Measurements from ENCODE around the gene METTL25. TPM values are rescaled to one million over a fixed set of nuclear protein-coding genes. Genes with fewer than 3 reads are reported as not detected.

METTL25 gene
- total and polyA plus RNA-seq, 7 experiments from 2014 or later = 8.6 to 27.5 (median 15.2) TPM

GRCh38 chr12:82414044-82414443, 55.7 kb downstream of the METTL25 start:
- no peaks in the 10 kb centered on the region for H3K4me1 Mint-ChIP-seq
- no peaks in the 10 kb centered on the region for H3K27me3 Mint-ChIP-seq
- Histone ChIP-seq H3K27me3 (ENCODE audit: control insufficient read depth in 2 of 2, insufficient read depth in 2 of 2, low read length in 2 of 2) (no peaks in the 10 kb centered on the region), H3K36me3 (ENCODE audit: control insufficient read depth in 2 of 3, insufficient read depth in 3 of 3, low read length in 3 of 3) (no peaks in the 10 kb centered on the region), H3K4me3 (ENCODE audit: low read length) (no peak overlapping the region), H3K9me3 (ENCODE audit: control insufficient read depth in 2 of 3, low read length in 3 of 3) (no peaks in the 10 kb centered on the region), H3K4me1 (ENCODE audit: control insufficient read depth in 2 of 2, insufficient read depth in 2 of 2, low read length in 2 of 2) (no peaks in the 10 kb centered on the region), H3K27ac (ENCODE audit: low read depth, low read length) (no peak overlapping the region)
- no peak overlapping the region for H3K4me3 Mint-ChIP-seq
- ATAC-seq = no peak
- DNase-seq = no peak
- H3K27ac Mint-ChIP-seq = no peak overlapping the region
- intact Hi-C loops (cut with micrococcal nuclease) = no loop called here
- ChIA-PET CTCF (no interaction called here), POLR2A (no interaction called here)
- peaks cover 0 to 55% (median 30%) of the 10 kb centered on the region in 5 donors for H3K36me3 Mint-ChIP-seq
- H3K9me3 Mint-ChIP-seq = peaks cover 0 to 6% (median 0%) of the 10 kb centered on the region in 11 donors

DNA sequence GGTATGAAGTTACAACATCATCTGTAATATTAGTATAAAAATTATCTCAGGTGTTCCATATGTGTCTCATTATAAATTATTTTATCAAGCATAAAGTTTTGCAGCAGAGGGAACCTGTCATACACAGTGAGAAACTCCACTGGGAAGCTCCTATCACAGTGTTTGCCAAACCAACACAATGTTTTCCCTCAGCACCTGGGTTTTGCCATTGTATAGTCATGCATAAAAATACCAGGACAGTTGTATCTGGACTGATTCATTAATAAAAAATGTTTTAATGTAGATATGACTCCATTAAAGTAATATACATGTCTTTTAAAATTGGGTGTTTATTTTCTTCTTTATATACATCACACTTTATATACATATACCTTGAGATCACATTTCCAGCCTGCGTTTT, 56.6 kb downstream of the METTL25 start:
- Histone ChIP-seq H3K27me3 (ENCODE audit: control insufficient read depth in 2 of 2, insufficient read depth in 2 of 2, low read length in 2 of 2) (no peaks in the 10 kb centered on the region), H3K27ac (ENCODE audit: low read depth, low read length) (no peak overlapping the region), H3K4me3 (ENCODE audit: low read length) (no peak overlapping the region), H3K9me3 (ENCODE audit: control insufficient read depth in 2 of 3, low read length in 3 of 3) (no peaks in the 10 kb centered on the region), H3K4me1 (ENCODE audit: control insufficient read depth in 2 of 2, insufficient read depth in 2 of 2, low read length in 2 of 2) (no peaks in the 10 kb centered on the region), H3K36me3 (ENCODE audit: control insufficient read depth in 2 of 3, insufficient read depth in 3 of 3, low read length in 3 of 3) (no peaks in the 10 kb centered on the region)
- DNase-seq (no peak), ATAC-seq (no peak)
- intact Hi-C loops (cut with micrococcal nuclease) = no loop called here
- POLR2A ChIA-PET = no interaction called here
- Mint-ChIP-seq H3K36me3 (peaks cover 0 to 58% (median 34%) of the 10 kb centered on the region in 5 donors), H3K4me1 (no peaks in the 10 kb centered on the region), H3K27ac (no peak overlapping the region), H3K4me3 (no peak overlapping the region), H3K27me3 (no peaks in the 10 kb centered on the region), H3K9me3 (peaks cover 0 to 15% (median 0%) of the 10 kb centered on the region in 11 donors)
- CTCF ChIA-PET = no interaction called here

DNA sequence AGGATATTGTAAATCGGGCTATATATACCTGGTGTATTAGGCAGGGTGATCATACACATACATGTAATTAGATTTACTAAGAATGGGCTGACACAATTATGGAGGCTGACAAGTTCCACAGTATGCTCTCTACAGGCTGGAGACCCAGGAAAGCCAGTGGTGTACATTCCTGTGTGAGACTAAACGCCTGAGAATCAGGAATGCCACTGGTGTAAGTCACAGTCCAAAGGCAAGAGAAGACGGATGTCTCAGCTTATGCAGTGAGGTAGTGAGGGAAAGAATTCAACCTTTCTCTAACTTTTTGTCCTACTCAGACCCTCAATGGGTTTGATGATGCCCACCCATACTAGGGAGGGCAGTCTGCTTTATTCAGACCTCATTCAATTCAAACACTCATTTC, 57.1 kb downstream of the METTL25 start:
- Histone ChIP-seq H3K4me3 (ENCODE audit: low read length) (no peak overlapping the region), H3K27me3 (ENCODE audit: control insufficient read depth in 2 of 2, insufficient read depth in 2 of 2, low read length in 2 of 2) (no peaks in the 10 kb centered on the region), H3K36me3 (ENCODE audit: control insufficient read depth in 2 of 3, insufficient read depth in 3 of 3, low read length in 3 of 3) (no peaks in the 10 kb centered on the region), H3K9me3 (ENCODE audit: control insufficient read depth in 2 of 3, low read length in 3 of 3) (no peaks in the 10 kb centered on the region), H3K4me1 (ENCODE audit: control insufficient read depth in 2 of 2, insufficient read depth in 2 of 2, low read length in 2 of 2) (no peaks in the 10 kb centered on the region), H3K27ac (ENCODE audit: low read depth, low read length) (no peak overlapping the region)
- Mint-ChIP-seq H3K4me3 (no peak overlapping the region), H3K27ac (no peak overlapping the region), H3K4me1 (no peaks in the 10 kb centered on the region), H3K27me3 (no peaks in the 10 kb centered on the region), H3K36me3 (peaks cover 0 to 61% (median 38%) of the 10 kb centered on the region in 5 donors), H3K9me3 (peaks cover 0 to 19% (median 0%) of the 10 kb centered on the region in 11 donors)
- ChIA-PET POLR2A (no interaction called here), CTCF (no interaction called here)
- DNase-seq (no peak), ATAC-seq (no peak)
- intact Hi-C loops (cut with micrococcal nuclease) = no loop called here

GRCh38 chr12:82425241-82425640, 66.9 kb downstream of the METTL25 start:
- ChIA-PET POLR2A (no interaction called here), CTCF (no interaction called here)
- Histone ChIP-seq H3K9me3 (ENCODE audit: control insufficient read depth in 2 of 3, low read length in 3 of 3) (no peaks in the 10 kb centered on the region), H3K4me1 (ENCODE audit: control insufficient read depth in 2 of 2, insufficient read depth in 2 of 2, low read length in 2 of 2) (no peaks in the 10 kb centered on the region), H3K4me3 (ENCODE audit: low read length) (no peak overlapping the region), H3K27ac (ENCODE audit: low read depth, low read length) (no peak overlapping the region), H3K36me3 (ENCODE audit: control insufficient read depth in 2 of 3, insufficient read depth in 3 of 3, low read length in 3 of 3) (no peaks in the 10 kb centered on the region), H3K27me3 (ENCODE audit: control insufficient read depth in 2 of 2, insufficient read depth in 2 of 2, low read length in 2 of 2) (no peaks in the 10 kb centered on the region)
- Mint-ChIP-seq H3K9me3 (peaks cover 0 to 6% (median 2%) of the 10 kb centered on the region in 11 donors), H3K27me3 (no peaks in the 10 kb centered on the region), H3K4me1 (peaks cover 0 to 20% (median 11%) of the 10 kb centered on the region in 7 donors), H3K36me3 (peaks cover 0 to 11% (median 5%) of the 10 kb centered on the region in 5 donors), H3K4me3 (no peak overlapping the region), H3K27ac (no peak overlapping the region)
- DNase-seq (no peak), ATAC-seq (no peak)
- intact Hi-C loops (cut with micrococcal nuclease) = no loop called here

DNA sequence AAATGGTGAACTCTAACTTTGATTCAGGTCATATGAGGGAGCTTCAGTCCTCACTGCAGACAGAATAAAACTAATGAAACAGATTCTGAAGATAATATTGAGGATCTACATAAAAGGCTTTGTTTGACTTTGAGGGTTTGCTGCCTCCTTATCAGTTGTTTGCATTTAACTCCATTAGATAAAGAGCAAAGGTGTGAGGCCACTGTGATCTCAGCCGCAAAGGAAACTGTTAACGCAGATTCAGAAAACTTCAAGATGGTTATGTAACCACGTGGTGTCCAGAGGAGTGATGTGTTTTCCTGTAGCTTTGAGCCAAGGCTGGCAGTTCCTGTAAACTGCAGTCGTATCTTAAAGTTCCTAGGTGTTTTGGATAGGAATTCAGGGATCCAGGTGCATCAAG, 67.8 kb downstream of the METTL25 start:
- no peaks in the 10 kb centered on the region for H3K27me3 Mint-ChIP-seq
- peaks cover 0 to 6% (median 0%) of the 10 kb centered on the region in 5 donors for H3K36me3 Mint-ChIP-seq
- no peaks in the 10 kb centered on the region for H3K27me3 ChIP-seq (ENCODE audit: control insufficient read depth in 2 of 2, insufficient read depth in 2 of 2, low read length in 2 of 2)
- H3K9me3 ChIP-seq (ENCODE audit: control insufficient read depth in 2 of 3, low read length in 3 of 3) = no peaks in the 10 kb centered on the region
- no peak overlapping the region for H3K27ac Mint-ChIP-seq
- H3K4me3 ChIP-seq (ENCODE audit: low read length) = no peak overlapping the region
- ATAC-seq (peak; percentile 41), DNase-seq (no peak)
- ChIA-PET CTCF (no interaction called here), POLR2A (no interaction called here)
- peaks cover 0 to 4% (median 0%) of the 10 kb centered on the region in 11 donors for H3K9me3 Mint-ChIP-seq
- intact Hi-C loops (cut with micrococcal nuclease) = no loop called here
- H3K4me1 ChIP-seq (ENCODE audit: control insufficient read depth in 2 of 2, insufficient read depth in 2 of 2, low read length in 2 of 2) = no peaks in the 10 kb centered on the region
- H3K4me3 Mint-ChIP-seq = no peak overlapping the region
- peaks cover 0 to 20% (median 11%) of the 10 kb centered on the region in 7 donors for H3K4me1 Mint-ChIP-seq
- H3K27ac ChIP-seq (ENCODE audit: low read depth, low read length) = no peak overlapping the region
- no peaks in the 10 kb centered on the region for H3K36me3 ChIP-seq (ENCODE audit: control insufficient read depth in 2 of 3, insufficient read depth in 3 of 3, low read length in 3 of 3)

GRCh38 chr12:82426586-82426985, 68.3 kb downstream of the METTL25 start:
- peaks cover 0 to 20% (median 11%) of the 10 kb centered on the region in 7 donors for H3K4me1 Mint-ChIP-seq
- H3K27ac ChIP-seq (ENCODE audit: low read depth, low read length) = no peak overlapping the region
- ChIA-PET POLR2A (no interaction called here), CTCF (no interaction called here)
- no peaks in the 10 kb centered on the region for H3K27me3 ChIP-seq (ENCODE audit: control insufficient read depth in 2 of 2, insufficient read depth in 2 of 2, low read length in 2 of 2)
- H3K36me3 Mint-ChIP-seq = peaks cover 0 to 4% (median 0%) of the 10 kb centered on the region in 5 donors
- H3K27me3 Mint-ChIP-seq = no peaks in the 10 kb centered on the region
- H3K4me1 ChIP-seq (ENCODE audit: control insufficient read depth in 2 of 2, insufficient read depth in 2 of 2, low read length in 2 of 2) = no peaks in the 10 kb centered on the region
- H3K4me3 ChIP-seq (ENCODE audit: low read length) = no peak overlapping the region
- H3K27ac Mint-ChIP-seq = no peak overlapping the region
- peaks cover 0 to 4% (median 0%) of the 10 kb centered on the region in 11 donors for H3K9me3 Mint-ChIP-seq
- DNase-seq (no peak), ATAC-seq (no peak)
- H3K9me3 ChIP-seq (ENCODE audit: control insufficient read depth in 2 of 3, low read length in 3 of 3) = no peaks in the 10 kb centered on the region
- no peak overlapping the region for H3K4me3 Mint-ChIP-seq
- H3K36me3 ChIP-seq (ENCODE audit: control insufficient read depth in 2 of 3, insufficient read depth in 3 of 3, low read length in 3 of 3) = no peaks in the 10 kb centered on the region
- intact Hi-C loops (cut with micrococcal nuclease) = no loop called here

DNA sequence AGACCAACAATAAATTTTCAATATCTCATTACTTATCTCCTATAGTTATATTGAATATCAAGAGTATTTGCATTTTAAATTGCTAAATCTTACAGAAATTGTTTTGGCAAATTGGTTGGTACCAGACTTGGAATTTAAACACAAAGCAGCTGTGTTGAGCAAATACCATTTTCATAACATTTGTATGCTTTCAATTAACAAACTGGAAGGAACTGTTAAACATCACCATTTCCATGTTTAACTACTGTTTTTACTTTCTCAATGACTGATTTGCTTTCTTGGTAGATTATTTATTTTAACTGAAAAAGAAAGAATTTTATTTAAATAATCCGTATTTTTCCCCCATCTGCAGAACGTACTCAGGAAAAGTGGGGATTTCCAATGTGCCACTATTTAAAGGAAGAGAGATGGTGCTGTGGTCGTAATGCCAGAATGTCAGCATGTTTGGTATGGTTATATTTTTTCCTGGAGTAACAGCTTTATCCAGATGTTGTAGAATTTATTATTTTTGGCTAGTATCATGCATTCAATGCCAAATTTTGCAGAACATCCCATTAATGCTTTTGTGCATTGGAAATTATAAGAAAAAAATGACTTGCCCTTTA, 72.3 kb downstream of the METTL25 start:
- H3K27me3 ChIP-seq (ENCODE audit: control insufficient read depth in 2 of 2, insufficient read depth in 2 of 2, low read length in 2 of 2) = no peaks in the 10 kb centered on the region
- no peaks in the 10 kb centered on the region for H3K36me3 ChIP-seq (ENCODE audit: control insufficient read depth in 2 of 3, insufficient read depth in 3 of 3, low read length in 3 of 3)
- H3K4me1 ChIP-seq (ENCODE audit: control insufficient read depth in 2 of 2, insufficient read depth in 2 of 2, low read length in 2 of 2) = no peaks in the 10 kb centered on the region
- Mint-ChIP-seq H3K27me3 (no peaks in the 10 kb centered on the region), H3K4me3 (no peak overlapping the region), H3K36me3 (peaks cover 0 to 9% (median 4%) of the 10 kb centered on the region in 5 donors), H3K4me1 (peaks cover 0 to 7% (median 1%) of the 10 kb centered on the region in 7 donors), H3K27ac (no peak overlapping the region), H3K9me3 (no peaks in the 10 kb centered on the region)
- no peak for ATAC-seq
- POLR2A ChIA-PET = no interaction called here
- H3K27ac ChIP-seq (ENCODE audit: low read depth, low read length) = no peak overlapping the region
- H3K4me3 ChIP-seq (ENCODE audit: low read length) = no peak overlapping the region
- intact Hi-C loops (cut with micrococcal nuclease) = no loop called here
- DNase-seq = no peak
- CTCF ChIA-PET = no interaction called here
- no peaks in the 10 kb centered on the region for H3K9me3 ChIP-seq (ENCODE audit: control insufficient read depth in 2 of 3, low read length in 3 of 3)
